Measurements from ENCODE around the gene TOP2A. TPM values are rescaled to one million over a fixed set of nuclear protein-coding genes. Genes with fewer than 3 reads are reported as not detected.

The TOP2A gene
- polyA plus RNA-seq, 3 donors = 163 to 174 (median 168) TPM

DNA sequence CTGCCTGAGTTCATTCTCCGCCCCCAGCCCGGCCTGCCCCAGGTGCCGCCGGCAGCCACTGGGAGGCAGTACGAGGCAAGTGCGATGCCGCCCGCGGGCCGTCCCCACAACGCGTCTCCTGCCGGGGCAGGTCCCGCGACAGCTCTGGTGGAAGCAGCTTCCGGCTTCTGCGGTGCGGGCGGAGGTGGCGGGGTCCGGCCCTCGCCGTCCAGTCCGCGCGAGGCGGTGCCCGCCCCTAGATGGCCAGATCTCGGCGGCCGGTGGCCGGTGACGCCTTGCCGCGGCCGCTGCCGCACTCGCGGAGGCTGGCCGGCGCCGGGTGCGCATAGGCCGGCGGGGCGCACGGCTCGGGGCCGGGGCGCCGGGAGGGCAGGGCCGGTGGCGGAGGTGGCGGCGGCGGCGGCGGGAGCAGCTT lies 55.0 kb downstream of the TOP2A start:
- no peak for DNase-seq (ENCODE audit: low read depth in 3 of 3, low spot score in 2 of 3)

DNA sequence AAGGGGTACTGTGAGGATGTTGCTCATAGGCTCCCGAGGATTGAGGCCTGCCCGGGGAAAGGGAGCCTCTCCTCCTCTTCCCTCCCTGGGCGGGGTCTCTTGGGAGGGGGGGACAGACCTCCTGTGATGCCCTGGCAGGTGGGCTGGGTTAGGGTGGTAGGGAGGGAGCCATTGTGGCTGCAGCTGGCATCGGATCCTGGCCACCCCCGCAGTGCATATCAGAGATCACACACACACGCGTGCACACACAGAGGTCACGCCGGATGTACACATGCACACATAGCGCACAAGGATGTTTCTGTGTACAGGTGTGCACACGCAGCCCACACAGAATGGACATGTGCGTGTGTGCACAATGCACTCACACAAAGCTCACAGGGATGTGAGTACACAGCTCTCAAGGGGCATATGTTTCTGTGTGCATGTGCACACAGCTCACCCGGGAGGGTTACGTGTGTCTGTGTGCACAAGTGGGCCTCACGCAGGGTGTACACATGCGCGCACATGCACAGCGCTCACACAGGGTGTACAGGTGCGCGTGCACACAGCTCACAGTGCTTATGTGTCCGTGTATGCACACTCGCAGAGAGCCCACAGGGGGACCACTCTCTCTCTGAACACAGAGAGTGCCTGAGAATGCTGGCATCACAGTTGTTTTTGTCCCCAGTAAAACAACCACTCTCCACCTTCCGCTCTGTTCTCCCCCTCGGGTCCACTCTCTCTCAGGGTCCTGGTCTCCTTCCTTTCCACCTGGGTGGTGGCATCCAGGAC lies 55.6 kb downstream of the TOP2A start:
- no peak for DNase-seq (ENCODE audit: low read depth in 3 of 3, low spot score in 2 of 3)

DNA sequence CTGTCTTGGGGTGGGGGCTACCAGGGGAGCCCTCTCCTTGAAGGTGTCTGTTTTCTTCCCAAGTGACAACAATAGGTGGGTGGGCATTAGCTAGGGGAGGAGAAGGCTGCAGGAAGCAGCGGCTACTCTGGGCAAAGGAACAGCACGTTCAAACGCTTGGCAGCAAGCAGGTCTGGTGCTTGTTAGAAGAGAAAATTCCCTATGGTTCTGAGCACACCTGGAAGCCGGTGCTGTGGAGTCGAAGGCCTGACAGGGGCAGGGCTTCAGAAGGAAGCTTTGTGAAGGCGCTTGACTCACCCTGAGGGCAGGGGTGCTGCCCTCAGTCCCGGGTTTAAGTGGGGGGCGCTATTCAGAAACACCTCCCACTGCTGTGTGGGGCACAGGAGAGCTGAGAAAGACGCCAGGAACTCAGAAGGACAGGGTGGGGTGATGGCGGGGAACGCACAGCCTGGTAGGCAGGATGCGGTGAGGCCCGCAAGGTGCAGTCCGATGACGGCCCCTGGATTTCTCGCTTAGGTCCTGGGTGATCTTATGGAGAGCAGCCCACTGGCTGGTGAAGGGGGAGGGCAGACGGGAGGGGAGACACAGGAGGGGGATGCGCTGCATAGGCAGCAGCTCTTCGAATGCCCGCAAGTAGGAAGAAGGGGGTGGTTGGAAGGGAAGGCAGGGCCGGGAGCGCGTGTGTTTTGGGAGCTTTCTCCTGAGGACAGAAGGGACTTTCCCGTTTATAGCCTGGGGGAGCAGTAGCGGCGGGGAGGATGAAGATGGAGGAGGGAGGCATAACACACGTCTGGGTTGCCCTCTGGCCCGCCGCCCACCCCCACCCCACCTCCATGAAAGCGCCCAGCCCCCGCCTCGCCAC lies 56.4 kb downstream of the TOP2A start:
- DNase-seq (ENCODE audit: low read depth in 3 of 3, low spot score in 2 of 3) = no peak

DNA sequence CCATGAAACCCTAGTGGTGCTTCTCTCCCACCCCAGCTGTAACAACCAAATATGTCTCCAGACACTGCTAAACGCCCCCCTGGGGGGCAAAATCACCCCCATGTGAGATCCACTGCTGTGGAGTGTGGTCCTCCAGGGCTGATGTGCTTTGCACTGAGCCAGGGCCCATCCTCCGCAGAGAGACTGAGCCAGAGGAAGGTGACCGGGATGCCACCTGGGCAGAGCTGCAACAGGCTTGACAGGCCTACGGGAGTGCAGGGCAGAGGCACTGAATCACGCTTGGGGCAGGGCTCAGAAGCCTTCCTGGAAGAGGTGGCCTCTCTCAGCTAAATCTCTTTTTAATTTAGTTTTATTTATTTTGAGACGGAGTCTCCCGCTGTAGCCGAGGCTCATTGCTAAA lies 57.6 kb downstream of the TOP2A start:
- DNase-seq (ENCODE audit: low read depth in 3 of 3, low spot score in 2 of 3) = no peak

DNA sequence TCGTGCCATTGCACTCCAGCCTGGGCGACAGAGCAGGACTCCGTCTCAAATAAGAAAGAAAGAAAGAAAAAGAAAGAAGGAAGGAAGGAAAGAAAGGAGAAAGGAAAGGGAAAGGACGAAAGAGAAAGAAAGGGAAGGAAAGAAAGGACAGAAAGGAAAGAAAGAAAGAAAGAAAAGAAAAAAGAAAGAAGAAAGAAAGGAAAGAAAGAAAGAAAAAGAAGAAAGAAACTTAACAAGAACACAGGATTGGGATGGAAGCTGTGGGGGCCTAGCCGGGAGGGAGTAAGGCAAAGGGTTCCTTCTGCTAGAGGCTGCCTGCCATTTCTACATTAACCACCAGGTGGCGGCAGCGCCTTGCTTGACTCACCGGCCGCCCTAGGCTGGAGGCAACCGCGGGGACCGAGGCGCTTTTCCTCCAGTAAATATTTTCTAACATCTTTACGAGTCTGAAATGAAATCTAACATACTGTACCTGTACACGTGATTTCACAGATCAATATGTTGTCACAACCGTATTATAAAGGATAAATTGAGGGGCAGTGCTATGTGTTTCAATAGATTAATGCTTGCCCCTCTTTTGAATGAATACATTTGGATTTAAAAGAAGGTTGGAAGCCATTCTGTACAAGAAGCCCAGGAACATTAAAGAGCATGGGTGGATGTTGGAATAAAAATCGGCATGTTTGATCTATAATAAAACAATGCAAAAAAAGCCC lies 59.2 kb downstream of the TOP2A start:
- no peak for DNase-seq (ENCODE audit: low read depth in 3 of 3, low spot score in 2 of 3)

DNA sequence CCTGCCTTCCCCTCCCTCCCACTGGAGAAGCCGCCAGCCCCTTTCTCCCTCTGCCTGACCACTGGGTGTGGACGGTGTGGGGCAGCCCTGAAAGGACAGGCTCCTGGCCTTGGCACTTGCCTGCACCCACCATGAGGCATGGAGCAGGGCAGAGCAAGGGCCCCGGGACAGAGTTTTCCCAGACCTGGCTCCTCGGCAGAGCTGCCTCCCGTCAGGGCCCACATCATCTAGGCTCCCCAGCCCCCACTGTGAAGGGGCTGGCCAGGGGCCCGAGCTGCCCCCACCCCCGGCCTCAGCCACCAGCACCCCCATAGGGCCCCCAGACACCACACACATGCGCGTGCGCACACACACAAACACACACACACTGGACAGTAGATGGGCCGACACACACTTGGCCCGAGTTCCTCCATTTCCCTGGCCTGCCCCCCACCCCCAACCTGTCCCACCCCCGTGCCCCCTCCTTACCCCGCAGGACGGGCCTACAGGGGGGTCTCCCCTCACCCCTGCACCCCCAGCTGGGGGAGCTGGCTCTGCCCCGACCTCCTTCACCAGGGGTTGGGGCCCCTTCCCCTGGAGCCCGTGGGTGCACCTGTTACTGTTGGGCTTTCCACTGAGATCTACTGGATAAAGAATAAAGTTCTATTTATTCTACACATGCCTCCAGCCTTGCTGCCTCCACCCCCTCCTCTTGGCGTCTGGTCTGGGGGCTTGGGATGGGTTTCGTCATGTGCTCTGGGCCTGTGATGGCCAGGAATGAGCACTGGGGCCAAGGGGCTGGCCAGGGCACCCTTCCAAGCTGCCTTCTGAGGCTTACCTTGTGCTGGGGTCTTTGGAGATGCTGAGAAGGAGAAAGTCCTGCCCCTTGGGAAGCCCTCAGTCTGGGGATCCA lies 60.5 kb downstream of the TOP2A start:
- no peak for DNase-seq (ENCODE audit: low read depth in 3 of 3, low spot score in 2 of 3)

DNA sequence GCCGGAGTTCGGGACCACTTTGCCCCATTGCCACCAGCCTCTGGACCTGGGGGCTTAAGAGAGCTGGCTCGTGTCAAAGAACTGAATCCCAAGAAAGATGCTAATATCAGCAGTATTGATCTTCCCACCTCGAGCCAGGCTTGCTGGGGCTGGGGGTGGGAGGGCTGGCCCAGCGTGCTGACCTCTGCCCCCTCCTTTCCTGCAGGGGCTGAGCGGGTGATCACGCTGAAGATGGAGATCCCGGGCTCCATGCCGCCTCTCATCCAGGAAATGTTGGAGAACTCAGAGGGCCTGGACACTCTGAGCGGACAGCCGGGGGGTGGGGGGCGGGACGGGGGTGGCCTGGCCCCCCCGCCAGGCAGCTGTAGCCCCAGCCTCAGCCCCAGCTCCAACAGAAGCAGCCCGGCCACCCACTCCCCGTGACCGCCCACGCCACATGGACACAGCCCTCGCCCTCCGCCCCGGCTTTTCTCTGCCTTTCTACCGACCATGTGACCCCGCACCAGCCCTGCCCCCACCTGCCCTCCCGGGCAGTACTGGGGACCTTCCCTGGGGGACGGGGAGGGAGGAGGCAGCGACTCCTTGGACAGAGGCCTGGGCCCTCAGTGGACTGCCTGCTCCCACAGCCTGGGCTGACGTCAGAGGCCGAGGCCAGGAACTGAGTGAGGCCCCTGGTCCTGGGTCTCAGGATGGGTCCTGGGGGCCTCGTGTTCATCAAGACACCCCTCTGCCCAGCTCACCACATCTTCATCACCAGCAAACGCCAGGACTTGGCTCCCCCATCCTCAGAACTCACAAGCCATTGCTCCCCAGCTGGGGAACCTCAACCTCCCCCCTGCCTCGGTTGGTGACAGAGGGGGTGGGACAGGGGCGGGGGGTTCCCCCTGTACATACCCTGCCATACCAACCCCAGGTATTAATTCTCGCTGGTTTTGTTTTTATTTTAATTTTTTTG lies 61.6 kb downstream of the TOP2A start:
- no peak for DNase-seq (ENCODE audit: low read depth in 3 of 3, low spot score in 2 of 3)

DNA sequence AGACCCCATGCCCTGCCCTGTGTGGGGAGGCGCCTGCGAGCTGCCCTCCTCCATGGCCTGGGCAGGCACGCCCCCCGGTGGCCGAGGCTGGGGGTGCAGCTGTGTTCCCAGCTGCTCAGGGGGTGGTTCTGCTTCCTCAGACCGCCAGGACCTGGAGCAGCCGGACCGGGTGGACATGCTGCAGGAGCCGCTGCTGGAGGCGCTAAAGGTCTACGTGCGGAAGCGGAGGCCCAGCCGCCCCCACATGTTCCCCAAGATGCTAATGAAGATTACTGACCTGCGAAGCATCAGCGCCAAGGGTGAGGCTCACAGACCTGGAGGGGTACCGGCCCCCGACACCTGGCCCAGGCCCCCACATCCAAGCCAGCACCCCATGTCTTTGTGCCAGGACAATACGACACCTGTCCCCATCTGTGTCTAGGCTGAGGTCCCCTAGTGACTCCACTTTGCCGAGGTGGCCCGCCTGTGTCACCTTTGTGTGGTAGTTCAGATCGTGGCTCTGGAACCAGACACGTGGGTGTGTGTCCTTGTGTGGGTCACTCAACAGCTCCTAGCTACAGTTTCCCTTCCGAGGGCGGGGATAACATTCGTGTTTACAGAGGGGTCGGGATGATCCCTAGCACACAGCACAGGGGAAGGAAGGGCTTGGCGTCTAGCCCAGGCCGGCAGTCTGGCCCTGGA lies 62.4 kb downstream of the TOP2A start:
- no peak for DNase-seq (ENCODE audit: low read depth in 3 of 3, low spot score in 2 of 3)

DNA sequence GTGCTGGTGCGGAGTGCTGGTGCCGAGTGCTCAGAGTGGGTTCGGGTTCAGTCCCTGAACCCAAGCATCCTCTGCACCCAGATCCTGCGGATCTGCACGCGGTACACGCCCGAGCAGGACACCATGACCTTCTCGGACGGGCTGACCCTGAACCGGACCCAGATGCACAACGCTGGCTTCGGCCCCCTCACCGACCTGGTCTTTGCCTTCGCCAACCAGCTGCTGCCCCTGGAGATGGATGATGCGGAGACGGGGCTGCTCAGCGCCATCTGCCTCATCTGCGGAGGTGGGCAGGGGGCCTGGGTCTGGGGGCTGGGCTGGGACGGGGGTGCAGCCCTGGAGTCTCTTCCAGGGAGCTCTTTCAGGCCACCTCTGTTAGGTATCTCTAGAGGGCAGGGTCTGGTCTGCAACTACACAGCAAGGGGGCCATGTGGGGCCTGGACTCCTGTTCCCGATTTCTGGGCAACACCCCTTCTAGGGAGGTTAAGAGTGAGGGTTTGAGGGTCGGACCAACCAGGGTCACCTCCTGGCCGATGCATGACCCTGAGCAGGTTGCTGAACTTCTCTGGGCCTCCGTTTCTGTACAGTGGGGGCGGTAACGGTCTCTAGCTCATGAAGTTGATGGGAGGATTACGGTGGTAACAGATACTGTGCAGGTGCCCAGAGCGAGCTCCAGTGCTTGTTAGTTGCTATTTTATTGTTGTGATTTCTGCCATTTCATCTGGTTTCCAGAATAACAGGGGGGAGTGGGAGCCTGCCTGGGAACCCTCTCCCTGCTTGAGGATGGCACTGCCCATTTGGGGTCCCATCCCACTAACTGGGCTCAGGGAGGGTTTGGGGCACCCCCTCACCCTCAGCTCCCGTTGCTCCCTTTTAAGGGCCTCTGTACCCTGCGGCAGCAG lies 63.2 kb downstream of the TOP2A start:
- no peak for DNase-seq (ENCODE audit: low read depth in 3 of 3, low spot score in 2 of 3)

DNA sequence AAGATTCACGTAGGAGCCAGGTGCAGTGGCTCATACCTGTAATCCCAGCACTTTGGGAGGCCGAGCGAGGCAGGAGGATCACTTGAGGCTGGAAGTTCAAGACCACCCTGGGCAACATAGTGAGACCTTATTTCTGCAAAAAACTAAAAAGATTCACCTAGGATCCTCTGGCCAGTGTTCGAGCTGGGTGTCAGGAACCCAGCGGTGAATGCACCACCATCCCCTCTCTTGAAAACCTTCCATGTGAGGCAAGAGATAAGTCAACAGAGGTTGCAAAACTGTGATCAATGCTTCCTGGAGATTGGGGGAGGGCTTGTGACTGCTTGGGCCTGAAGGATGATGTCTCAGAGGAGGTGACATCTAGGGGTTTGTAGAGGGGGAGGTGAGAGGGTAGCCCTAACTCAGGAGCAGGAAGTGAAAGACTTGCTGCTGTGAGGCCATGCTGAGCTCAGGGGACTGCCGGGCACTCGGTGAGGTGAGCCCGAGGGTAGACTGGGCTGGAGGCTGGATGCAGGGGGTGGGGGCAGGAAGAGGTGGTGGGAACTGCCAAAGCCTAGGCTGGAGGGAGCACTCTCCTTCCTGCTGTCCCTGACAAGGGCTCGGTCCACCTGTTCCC lies 64.8 kb downstream of the TOP2A start:
- no peak for DNase-seq (ENCODE audit: low read depth in 3 of 3, low spot score in 2 of 3)

DNA sequence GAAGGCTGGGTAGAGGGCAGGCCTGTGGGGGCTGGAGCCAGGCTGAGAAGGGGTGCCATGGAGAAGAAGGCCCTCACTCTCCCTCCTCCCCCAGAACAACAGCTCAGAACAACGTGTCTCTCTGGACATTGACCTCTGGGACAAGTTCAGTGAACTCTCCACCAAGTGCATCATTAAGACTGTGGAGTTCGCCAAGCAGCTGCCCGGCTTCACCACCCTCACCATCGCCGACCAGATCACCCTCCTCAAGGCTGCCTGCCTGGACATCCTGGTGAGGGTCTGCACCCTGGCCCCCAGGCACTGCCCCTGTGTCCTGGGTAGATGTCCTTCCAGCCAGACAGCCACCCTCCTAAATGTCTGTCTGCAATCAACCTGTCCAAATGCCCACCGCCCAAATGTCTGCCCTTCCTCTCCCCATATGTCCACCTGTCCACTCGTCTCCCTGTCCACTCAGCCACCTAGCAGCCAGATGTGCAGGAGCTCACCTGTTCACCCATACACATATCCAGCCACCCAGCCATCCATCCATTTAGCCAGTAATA lies 65.4 kb downstream of the TOP2A start:
- DNase-seq (ENCODE audit: low read depth in 3 of 3, low spot score in 2 of 3) = no peak

DNA sequence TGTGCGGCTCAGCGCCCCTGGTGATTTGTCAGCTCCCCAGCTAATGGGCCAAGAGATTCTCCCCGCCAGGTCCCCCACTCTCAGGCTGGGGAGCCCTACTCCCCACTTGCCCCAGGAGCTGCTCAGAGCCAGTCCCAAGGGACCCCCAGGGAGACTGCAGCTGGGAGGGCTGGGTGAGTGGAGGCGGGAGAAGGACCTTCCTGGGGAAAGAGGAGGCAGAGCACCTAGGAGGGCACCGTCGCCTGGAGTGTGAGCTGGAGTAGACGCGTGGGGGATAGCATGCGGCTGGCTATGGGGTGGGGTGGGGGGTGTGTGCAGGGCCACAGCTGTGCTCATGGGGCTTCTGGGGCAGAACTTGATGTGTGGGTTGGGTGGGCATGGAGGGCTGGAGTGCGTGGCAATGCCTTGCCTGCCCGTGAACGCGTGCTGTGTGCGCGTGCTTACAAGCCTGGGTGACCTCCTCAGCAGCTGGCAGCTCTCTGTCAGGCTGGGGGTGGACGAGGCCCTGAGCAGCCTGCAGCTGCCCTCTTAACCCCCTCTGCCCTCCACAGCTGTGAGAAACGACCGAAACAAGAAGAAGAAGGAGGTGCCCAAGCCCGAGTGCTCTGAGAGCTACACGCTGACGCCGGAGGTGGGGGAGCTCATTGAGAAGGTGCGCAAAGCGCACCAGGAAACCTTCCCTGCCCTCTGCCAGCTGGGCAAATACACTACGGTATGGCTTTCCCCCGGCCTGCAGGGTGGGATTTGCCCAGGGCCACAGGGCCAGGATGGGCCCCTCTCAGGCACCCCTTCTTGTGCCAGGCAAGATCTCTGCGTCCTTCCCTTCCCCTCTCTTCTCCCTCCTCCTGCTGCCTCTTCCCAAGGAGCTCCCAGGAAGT lies 66.1 kb downstream of the TOP2A start:
- no peak for DNase-seq (ENCODE audit: low read depth in 3 of 3, low spot score in 2 of 3)

DNA sequence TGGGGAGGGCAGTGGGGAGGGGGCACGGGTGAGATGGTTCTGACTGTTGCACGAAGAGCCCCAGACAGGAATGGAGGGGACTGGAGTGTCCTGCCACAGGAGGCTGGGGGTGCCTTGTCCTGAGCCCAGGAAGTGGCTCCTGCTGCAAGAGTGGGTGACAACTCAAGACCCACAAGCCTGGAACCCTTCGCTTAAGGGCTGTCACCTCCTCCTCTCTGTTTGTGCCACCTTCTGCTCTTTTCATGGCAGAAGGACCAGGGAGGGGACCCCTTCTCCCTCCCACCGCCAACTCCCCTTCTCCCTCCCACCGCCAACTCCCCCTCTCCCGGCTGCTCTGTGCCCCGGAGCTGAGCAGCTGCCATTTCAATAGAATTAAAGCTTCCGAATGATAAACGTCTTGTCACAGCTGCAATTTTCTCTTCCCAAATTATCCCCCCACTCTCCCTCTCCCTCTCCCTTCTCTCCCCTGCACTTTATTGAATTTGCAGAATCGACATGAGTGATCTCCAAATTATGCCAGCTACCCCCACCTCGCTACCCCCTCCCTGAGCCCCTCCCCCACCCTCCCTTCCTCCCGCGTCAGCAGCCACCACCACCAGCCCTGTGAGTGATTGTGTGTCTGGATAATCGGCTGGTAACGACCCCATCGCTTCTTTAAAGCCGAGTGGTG lies 66.9 kb downstream of the TOP2A start:
- DNase-seq (ENCODE audit: low read depth in 3 of 3, low spot score in 2 of 3) = no peak

DNA sequence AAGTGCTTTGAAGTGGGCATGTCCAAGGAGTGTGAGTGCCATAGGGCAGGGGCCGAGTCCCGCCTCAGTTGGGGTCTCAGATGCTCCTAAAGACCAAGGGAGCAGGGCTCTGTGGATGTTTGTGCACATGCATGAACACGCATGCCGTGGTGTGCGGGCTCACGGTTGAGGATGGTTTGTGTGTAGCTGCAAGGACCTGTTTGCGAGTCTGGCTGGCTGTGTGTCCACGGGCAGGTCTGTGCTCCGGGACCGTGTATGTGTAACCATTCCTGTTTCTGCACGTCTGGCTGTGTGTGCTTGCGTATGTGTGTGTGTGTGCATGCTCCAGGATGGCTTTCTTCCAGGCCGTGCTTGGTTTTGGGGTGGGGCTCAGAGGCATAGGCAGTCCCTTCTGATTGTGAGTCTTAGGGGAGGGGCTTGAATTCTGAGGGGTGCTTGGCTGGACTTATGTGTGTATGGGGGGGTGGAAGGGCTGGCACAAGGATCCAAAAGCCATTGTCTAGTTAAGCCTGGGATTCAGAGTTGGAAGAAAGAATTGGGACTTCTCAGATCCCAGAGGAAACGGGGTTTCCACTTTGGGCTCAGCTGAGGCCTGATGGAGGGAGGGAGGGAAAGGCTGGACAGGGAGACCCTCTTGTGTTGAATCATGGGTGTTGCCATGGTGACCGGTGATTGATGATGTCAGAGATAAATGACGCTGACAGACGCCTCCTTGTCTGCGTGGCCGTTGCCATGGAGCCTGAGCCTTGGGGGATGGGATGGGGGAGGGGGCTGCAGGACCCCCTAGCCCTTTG lies 67.6 kb downstream of the TOP2A start:
- no peak for DNase-seq (ENCODE audit: low read depth in 3 of 3, low spot score in 2 of 3)

DNA sequence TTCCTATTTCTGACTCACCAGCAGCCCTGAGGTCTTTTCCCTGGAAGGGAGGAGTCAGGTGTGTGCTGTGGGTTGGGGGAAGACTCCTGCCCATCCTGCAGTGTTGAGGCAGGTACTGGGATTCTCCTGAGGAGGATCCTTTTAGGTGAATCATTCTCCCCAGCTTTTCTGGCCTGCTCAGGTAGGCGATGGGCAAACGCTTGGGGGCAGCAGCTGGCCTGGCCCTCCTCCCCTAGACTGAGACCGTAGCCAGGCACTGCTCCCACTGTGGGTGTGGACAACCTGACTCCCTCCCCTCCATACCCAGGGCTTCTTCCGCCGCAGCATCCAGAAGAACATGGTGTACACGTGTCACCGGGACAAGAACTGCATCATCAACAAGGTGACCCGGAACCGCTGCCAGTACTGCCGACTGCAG lies 68.2 kb downstream of the TOP2A start:
- DNase-seq (ENCODE audit: low read depth in 3 of 3, low spot score in 2 of 3) = no peak
